HG03064 (cell line): ENCODE measurements around the gene TK1.
A peak's percentile ranks its signal among the peaks of the same experiment; 100 is the strongest.

Source experiments
- ATAC-seq: cut with Tn5 transposase; IDR thresholded peaks from one replicate; pipeline ENCODE4 v1.9.1; 2021; ENCODE audit warnings: low read depth; ENCODE audit not compliant: unreplicated experiment

The TK1 gene

GRCh38 chr17:78223061-78223460, 36.2 kb upstream of the TK1 start:
- ATAC-seq: no peak

GRCh38 chr17:78219396-78220150, 32.7 kb upstream of the TK1 start:
- no peak for ATAC-seq

GRCh38 chr17:78214706-78215061, 27.8 kb upstream of the TK1 start:
- no peak for ATAC-seq

GRCh38 chr17:78214016-78214705, 27.3 kb upstream of the TK1 start, which contains the start of gene BIRC5:
TSS of gene BIRC5 (plus strand) at chr17:78214253. CDS start at chr17:78214317, 64 bp downstream.
- peak; percentile 72 for ATAC-seq

- ATAC-seq: no peak
These were observed 24.2 kb upstream of the TK1 start for GRCh38 chr17:78211032-78211431.

GRCh38 chr17:78210111-78210510, 23.3 kb upstream of the TK1 start:
- ATAC-seq: no peak

- ATAC-seq: no peak
These were observed 21.6 kb upstream of the TK1 start for GRCh38 chr17:78208486-78208885.

GRCh38 chr17:78206298-78206697, 19.4 kb upstream of the TK1 start:
- ATAC-seq: no peak

GRCh38 chr17:78205124-78205775, 18.4 kb upstream of the TK1 start:
- ATAC-seq: no peak

- no peak for ATAC-seq
These were observed 17.7 kb upstream of the TK1 start for GRCh38 chr17:78204387-78205123.

- ATAC-seq: no peak
These were observed 15.8 kb upstream of the TK1 start for GRCh38 chr17:78202666-78203065.

- ATAC-seq: no peak
These were observed 13.6 kb upstream of the TK1 start for GRCh38 chr17:78200451-78200850.

- ATAC-seq: no peak
These were observed 10.4 kb upstream of the TK1 start for GRCh38 chr17:78197147-78197832.

GRCh38 chr17:78196716-78197115, 9.9 kb upstream of the TK1 start:
- no peak for ATAC-seq

- ATAC-seq: no peak
These were observed 716 bp downstream of the TK1 start for GRCh38 chr17:78185981-78186691.

- ATAC-seq: no peak
These were observed 2.0 kb downstream of the TK1 start for GRCh38 chr17:78184868-78185267.

GRCh38 chr17:78184351-78184750, 2.5 kb downstream of the TK1 start:
- ATAC-seq: no peak

- no peak for ATAC-seq
These were observed 2.9 kb downstream of the TK1 start for GRCh38 chr17:78183916-78184315.

- no peak for ATAC-seq
These were observed 4.3 kb downstream of the TK1 start for GRCh38 chr17:78182504-78182903.

- ATAC-seq: no peak
These were observed 6.3 kb downstream of the TK1 start for GRCh38 chr17:78180508-78180907.
